AG04450 (cell line): ENCODE data around the gene TVP23A. TPM values are rescaled to one million over a fixed set of nuclear protein-coding genes. Genes with fewer than 3 reads are reported as not detected.

ENCODE experiments used
- CTCF ChIA-PET: fragments of 300-600, 350-600 bp; formaldehyde crosslinking; extraction: SDS; loops from one replicate; lab custom pipeline; 2022; ENCODE audit warnings: antibody characterized with exemption, inconsistent platforms; lab: Charles Lee
- POLR2A ChIA-PET: fragments of 350-600 bp; formaldehyde crosslinking; extraction: SDS; loops from one replicate; lab custom pipeline; 2021; ENCODE audit warnings: antibody characterized with exemption, inconsistent platforms; lab: Yijun Ruan, JAX
- DNase-seq: peaks from one replicate; pipeline ENCODE4 v3.0.0-alpha.2; 2011; ENCODE audit warnings: low read depth, low spot score
- H3K27ac ChIP-seq: one replicate; pipeline ENCODE4 v1.5.1; 2012; ENCODE audit warnings: low read depth, low read length, control low read depth
- H3K27me3 ChIP-seq: one replicate; pipeline ENCODE4 v1.6.0; 2012; ENCODE audit warnings: low read length; ENCODE audit not compliant: control insufficient read depth, insufficient read depth
- H3K4me3 ChIP-seq: 2 replicates; pipeline ENCODE4 v1.5.1; 2011; ENCODE audit warnings: mild to moderate bottlenecking, low read depth, low read length, control low read depth
- H3K9me3 ChIP-seq: 2 replicates; pipeline ENCODE4 v1.5.1; 2012; ENCODE audit warnings: low read length; ENCODE audit not compliant: control insufficient read depth, insufficient read depth
- polyA minus RNA-seq: library from RNA; depleted of rRNA, polyadenylated mRNA; stranded (reverse); fragments of >200 nt; gene quantifications from 2 replicates; pipeline ENCODE4 v1.2.3, GENCODE V29; 2011; rRNA and poly(A)+ RNA removed
- polyA plus RNA-seq: library from polyadenylated mRNA; depleted of rRNA; stranded (reverse); fragments of >200 nt; gene quantifications from 2 replicates; pipeline ENCODE4 v1.2.3, GENCODE V29; 2011; rRNA removed
- TF ChIP-seq, protein P1 (sequence below): IDR thresholded peaks from 2 replicates; pipeline ENCODE4 v1.5.1; 2011; ENCODE audit warnings: low read depth, low read length, control low read depth, inconsistent platforms

The TVP23A gene
- polyA plus RNA-seq (not detected in 2 replicates), polyA minus RNA-seq (not detected in 2 replicates)

DNA sequence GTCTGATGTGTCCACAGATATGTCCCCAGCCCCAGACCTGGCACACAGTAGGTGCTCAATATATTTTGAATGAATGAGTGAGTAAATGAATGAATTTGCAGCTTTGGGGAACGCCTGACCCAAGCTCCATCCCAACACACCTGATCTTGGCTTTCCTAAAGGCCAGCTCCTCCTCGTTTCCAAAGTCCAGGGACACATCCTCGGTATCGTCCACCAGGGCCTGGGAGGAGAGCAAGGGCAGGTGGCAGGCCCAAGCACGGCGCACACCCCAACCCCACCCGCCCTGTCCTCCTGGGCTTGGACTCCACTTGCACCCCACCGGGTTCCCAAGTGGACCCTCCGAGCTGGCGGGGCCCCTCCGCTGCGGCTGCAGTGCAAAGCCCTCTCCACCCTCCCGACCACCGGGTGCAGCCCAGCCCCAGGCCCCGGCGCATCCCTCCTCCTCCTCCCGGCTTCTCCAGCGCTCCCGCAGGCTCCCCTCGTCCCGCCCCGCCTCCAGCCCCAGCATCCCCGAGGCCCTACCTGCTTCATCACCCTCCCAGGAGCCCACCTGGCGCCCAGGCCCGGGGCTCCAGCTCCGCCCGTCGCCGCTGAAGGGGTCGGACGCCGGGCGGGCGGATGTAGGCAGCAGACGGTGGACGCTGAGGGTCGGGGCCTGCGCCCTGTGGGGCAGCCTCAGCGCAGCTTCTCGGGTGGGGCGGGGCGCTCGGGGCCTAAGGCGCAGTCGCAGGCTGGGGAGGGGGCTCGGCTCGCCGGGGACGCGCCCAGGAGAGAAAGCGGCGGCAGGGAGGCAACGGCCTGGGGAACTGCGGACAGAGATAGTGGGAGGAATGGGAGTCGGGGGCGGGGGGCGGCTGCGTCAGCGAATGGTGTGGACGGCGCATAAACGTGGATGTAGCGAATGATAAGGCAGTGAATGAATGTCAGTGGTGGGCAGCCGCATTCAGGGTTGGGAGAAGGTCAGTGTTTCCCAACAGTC is at the start of gene TVP23A:
TSS of gene TVP23A (minus strand) at position 832 of the 979 bp plus-strand sequence. CDS start at position 531, 301 bp downstream.
- H3K4me3 ChIP-seq, result no peak within 1 kb of the TSS
- no peak within 1 kb of the TSS for H3K27ac ChIP-seq
- no peaks in the 10 kb centered on the region for H3K9me3 ChIP-seq
- POLR2A ChIA-PET, result no interaction called here
- TF ChIP-seq, protein P1, sequence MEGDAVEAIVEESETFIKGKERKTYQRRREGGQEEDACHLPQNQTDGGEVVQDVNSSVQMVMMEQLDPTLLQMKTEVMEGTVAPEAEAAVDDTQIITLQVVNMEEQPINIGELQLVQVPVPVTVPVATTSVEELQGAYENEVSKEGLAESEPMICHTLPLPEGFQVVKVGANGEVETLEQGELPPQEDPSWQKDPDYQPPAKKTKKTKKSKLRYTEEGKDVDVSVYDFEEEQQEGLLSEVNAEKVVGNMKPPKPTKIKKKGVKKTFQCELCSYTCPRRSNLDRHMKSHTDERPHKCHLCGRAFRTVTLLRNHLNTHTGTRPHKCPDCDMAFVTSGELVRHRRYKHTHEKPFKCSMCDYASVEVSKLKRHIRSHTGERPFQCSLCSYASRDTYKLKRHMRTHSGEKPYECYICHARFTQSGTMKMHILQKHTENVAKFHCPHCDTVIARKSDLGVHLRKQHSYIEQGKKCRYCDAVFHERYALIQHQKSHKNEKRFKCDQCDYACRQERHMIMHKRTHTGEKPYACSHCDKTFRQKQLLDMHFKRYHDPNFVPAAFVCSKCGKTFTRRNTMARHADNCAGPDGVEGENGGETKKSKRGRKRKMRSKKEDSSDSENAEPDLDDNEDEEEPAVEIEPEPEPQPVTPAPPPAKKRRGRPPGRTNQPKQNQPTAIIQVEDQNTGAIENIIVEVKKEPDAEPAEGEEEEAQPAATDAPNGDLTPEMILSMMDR, result no peak
- DNase-seq, result no peak
- CTCF ChIA-PET, result interaction anchor here (0.6 to 0.7 kb wide), 2 partner anchors 37 to 55 kb away, joined by 3 to 6 read pairs; no protein-coding TSS in a partner anchor
- peaks cover 45% of the 10 kb centered on the region for H3K27me3 ChIP-seq

DNA sequence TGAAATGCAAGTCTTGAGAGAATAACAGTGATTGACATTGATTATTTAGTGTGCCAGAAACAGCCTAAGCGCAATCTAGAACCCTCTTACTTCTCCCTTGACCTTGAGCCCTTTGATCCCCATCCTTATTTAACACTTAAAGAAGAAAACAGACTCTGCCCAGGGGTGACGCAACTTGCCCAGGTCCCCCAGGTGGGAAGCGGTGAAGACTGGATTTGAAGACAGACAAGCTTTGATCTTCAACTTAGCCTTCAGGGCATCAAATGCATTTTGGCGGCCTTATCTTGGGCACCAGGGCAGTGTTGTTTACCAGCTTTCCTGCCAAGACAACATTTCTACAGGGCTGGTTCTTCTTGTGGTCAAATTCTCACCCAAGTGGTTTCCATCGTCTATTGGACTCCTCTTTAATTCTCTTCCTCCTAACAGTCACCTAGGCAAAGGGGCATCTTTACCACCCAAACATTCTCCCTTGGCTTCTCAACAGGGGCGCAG is 49.6 kb upstream of the TVP23A start:
- H3K9me3 ChIP-seq, result no peaks in the 10 kb centered on the region
- no peak overlapping the region for H3K4me3 ChIP-seq
- TF ChIP-seq, protein P1, result no peak
- no peak overlapping the region for H3K27ac ChIP-seq
- ChIA-PET POLR2A (no interaction called here), CTCF (no interaction called here)
- no peak for DNase-seq
- H3K27me3 ChIP-seq, result no peaks in the 10 kb centered on the region

DNA sequence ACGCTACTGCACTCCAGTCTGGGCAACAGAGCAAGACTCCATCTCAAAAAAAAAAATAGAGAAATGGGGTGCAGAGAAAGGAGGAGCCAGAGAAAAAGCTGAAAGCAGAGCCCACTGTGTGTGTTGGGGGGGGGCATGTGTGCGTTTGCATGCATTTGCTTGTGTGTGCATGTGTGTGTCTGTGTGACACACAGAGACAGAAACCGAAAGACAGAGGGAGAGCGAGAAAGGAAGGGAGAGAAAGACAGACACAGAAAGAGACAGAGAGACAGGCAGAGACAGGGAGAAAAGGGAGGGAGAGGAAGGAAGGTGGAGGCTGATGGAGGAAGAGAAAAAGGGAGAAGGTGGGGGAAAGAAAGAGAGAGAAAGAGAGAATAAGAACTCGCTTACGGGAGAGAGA is 48.6 kb upstream of the TVP23A start:
- Histone ChIP-seq H3K27ac (no peak overlapping the region), H3K9me3 (no peaks in the 10 kb centered on the region), H3K27me3 (no peaks in the 10 kb centered on the region), H3K4me3 (no peak overlapping the region)
- no peak for DNase-seq
- CTCF ChIA-PET, result no interaction called here
- TF ChIP-seq, protein P1, result no peak
- POLR2A ChIA-PET, result no interaction called here

DNA sequence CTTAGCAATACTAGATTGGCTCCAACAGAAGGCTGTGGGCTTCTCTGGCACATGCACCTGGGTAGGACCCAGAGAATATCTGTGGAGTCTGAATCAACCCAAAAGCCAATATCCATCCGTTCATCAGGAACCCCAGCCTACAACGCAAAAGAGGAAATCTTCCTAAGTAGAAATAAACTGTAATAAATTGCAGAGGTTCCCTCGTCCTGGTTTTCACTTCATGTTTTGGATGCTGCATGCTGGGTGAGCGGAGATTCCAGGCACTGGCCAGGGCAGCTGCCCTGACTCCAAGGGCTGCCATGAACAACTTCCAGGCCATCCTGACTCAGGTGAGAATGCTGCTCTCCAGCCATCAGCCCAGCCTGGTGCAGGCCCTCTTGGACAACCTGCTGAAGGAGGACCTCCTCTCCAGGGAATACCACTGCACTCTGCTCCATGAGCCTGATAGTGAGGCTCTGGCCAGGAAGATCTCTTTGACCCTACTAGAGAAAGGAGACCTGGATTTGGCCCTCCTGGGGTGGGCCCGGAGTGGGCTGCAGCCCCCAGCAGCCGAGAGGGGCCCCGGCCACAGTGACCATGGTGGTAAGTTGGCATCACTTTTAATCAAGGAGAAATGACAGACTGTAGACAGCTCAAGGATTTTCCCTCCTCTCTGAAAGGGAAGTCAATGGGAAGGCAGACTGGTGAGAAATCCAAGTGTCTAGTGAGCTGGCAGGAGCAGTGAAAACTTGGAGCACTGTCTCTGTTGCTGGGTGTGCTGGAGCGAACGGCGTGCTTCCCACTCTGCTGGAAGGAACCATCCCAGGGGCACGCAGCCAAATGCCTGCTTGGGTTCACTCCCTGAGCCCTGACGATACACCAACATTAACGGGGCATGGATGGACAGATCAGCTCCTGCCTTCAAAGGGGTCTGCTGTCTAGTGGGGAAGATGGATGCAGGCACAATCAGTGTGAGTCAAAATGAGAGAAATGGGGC is 47.7 kb upstream of the TVP23A start:
- TF ChIP-seq, protein P1, result no peak
- no peaks in the 10 kb centered on the region for H3K9me3 ChIP-seq
- no peak for DNase-seq
- no peak overlapping the region for H3K27ac ChIP-seq
- no peak overlapping the region for H3K4me3 ChIP-seq
- no peaks in the 10 kb centered on the region for H3K27me3 ChIP-seq
- POLR2A ChIA-PET, result no interaction called here
- CTCF ChIA-PET, result no interaction called here
